ENCODE measurements around the gene P4HA1. TPM values are rescaled to one million over a fixed set of nuclear protein-coding genes. Genes with fewer than 3 reads are reported as not detected.

P4HA1 gene
- total RNA-seq, 1 experiment from 2014 or later: 34.4 TPM

DNA sequence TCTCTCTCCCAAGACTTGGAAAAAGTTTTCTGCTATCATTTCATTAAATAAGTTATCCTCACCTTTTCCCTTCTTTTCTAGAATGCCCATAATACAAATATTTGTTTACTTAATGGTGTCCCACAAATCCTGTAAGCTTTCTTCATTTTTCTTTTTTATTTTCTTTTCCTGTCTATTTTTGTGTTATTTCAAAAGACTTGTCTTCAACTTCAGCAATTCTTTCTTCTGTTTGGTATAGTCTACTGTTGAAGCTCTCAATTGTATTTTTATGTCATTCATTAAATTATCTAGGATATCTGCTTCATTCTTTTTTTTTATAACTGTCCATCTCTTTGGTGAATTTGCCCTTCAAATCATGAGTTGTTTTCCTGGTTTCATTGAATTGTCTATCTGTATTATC is 117.0 kb downstream of the P4HA1 start:
- CTCF ChIA-PET: no interaction called here
- peaks cover 32% of the 10 kb centered on the region for H3K36me3 Mint-ChIP-seq

DNA sequence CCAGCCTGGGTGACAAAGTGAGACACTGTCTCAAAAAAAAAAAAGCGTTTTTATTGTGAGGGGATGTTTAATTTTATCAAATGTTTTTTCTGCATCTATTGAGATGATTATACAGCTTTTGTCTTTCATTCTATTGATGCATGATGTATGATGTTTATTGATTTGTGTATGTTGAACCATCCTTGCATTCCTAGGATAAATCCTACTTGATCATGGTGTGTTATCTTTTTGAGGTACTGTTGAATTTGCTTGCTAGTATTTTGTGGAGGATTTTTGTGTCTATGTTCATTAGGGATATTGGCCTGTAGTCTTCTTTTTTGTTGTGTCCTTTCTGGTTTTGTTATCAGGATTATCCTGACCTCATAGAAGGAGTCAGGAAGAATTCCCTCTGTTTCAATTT is 119.8 kb downstream of the P4HA1 start:
- Mint-ChIP-seq H3K36me3 (peaks cover 32% of the 10 kb centered on the region), H3K4me1 (no peaks in the 10 kb centered on the region), H3K27me3 (ENCODE audit: low read depth) (peaks cover 9% of the 10 kb centered on the region), H3K4me3 (no peak overlapping the region), H3K9me3 (peaks cover 58% of the 10 kb centered on the region), H3K27ac (no peak overlapping the region)
- TF ChIP-seq, protein P1, sequence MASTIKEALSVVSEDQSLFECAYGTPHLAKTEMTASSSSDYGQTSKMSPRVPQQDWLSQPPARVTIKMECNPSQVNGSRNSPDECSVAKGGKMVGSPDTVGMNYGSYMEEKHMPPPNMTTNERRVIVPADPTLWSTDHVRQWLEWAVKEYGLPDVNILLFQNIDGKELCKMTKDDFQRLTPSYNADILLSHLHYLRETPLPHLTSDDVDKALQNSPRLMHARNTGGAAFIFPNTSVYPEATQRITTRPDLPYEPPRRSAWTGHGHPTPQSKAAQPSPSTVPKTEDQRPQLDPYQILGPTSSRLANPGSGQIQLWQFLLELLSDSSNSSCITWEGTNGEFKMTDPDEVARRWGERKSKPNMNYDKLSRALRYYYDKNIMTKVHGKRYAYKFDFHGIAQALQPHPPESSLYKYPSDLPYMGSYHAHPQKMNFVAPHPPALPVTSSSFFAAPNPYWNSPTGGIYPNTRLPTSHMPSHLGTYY (CRISPR knock-in tag; IDR thresholded peaks at IDR 0.05): no peak
- TF ChIP-seq CBFB (CRISPR knock-in tag; IDR thresholded peaks at IDR 0.05; ENCODE audit: low read depth) (no peak), MYBL2 (CRISPR knock-in tag; IDR thresholded peaks at IDR 0.05) (no peak), CREM (CRISPR knock-in tag; IDR thresholded peaks at IDR 0.05) (no peak), ZNF219 (CRISPR knock-in tag; IDR thresholded peaks at IDR 0.05; ENCODE audit: borderline replicate concordance) (no peak)
- TF ChIP-seq, protein P2, sequence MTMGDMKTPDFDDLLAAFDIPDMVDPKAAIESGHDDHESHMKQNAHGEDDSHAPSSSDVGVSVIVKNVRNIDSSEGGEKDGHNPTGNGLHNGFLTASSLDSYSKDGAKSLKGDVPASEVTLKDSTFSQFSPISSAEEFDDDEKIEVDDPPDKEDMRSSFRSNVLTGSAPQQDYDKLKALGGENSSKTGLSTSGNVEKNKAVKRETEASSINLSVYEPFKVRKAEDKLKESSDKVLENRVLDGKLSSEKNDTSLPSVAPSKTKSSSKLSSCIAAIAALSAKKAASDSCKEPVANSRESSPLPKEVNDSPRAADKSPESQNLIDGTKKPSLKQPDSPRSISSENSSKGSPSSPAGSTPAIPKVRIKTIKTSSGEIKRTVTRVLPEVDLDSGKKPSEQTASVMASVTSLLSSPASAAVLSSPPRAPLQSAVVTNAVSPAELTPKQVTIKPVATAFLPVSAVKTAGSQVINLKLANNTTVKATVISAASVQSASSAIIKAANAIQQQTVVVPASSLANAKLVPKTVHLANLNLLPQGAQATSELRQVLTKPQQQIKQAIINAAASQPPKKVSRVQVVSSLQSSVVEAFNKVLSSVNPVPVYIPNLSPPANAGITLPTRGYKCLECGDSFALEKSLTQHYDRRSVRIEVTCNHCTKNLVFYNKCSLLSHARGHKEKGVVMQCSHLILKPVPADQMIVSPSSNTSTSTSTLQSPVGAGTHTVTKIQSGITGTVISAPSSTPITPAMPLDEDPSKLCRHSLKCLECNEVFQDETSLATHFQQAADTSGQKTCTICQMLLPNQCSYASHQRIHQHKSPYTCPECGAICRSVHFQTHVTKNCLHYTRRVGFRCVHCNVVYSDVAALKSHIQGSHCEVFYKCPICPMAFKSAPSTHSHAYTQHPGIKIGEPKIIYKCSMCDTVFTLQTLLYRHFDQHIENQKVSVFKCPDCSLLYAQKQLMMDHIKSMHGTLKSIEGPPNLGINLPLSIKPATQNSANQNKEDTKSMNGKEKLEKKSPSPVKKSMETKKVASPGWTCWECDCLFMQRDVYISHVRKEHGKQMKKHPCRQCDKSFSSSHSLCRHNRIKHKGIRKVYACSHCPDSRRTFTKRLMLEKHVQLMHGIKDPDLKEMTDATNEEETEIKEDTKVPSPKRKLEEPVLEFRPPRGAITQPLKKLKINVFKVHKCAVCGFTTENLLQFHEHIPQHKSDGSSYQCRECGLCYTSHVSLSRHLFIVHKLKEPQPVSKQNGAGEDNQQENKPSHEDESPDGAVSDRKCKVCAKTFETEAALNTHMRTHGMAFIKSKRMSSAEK (CRISPR knock-in tag; IDR thresholded peaks at IDR 0.05; ENCODE audit: borderline replicate concordance): no peak
- TF ChIP-seq, protein P3, sequence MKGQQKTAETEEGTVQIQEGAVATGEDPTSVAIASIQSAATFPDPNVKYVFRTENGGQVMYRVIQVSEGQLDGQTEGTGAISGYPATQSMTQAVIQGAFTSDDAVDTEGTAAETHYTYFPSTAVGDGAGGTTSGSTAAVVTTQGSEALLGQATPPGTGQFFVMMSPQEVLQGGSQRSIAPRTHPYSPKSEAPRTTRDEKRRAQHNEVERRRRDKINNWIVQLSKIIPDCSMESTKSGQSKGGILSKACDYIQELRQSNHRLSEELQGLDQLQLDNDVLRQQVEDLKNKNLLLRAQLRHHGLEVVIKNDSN (CRISPR knock-in tag; IDR thresholded peaks at IDR 0.05): no peak
- TF ChIP-seq, protein P4, sequence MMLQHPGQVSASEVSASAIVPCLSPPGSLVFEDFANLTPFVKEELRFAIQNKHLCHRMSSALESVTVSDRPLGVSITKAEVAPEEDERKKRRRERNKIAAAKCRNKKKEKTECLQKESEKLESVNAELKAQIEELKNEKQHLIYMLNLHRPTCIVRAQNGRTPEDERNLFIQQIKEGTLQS (CRISPR knock-in tag; conservative IDR thresholded peaks at IDR 0.05): no peak
- TF ChIP-seq, protein P5, sequence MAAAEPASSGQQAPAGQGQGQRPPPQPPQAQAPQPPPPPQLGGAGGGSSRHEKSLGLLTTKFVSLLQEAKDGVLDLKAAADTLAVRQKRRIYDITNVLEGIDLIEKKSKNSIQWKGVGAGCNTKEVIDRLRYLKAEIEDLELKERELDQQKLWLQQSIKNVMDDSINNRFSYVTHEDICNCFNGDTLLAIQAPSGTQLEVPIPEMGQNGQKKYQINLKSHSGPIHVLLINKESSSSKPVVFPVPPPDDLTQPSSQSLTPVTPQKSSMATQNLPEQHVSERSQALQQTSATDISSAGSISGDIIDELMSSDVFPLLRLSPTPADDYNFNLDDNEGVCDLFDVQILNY (CRISPR knock-in tag; IDR thresholded peaks at IDR 0.05): no peak
- TF ChIP-seq, protein P6, sequence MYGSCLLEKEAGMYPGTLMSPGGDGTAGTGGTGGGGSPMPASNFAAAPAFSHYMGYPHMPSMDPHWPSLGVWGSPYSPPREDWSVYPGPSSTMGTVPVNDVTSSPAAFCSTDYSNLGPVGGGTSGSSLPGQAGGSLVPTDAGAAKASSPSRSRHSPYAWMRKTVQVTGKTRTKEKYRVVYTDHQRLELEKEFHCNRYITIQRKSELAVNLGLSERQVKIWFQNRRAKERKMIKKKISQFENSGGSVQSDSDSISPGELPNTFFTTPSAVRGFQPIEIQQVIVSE (CRISPR knock-in tag; IDR thresholded peaks at IDR 0.05; ENCODE audit: borderline replicate concordance): no peak
- DNase-seq (ENCODE audit: low spot score) (no peak), ATAC-seq (no peak)
- POLR2A ChIA-PET: interaction anchor here (0.7 kb wide), 1 partner anchor 61 kb away, joined by 3 read pairs; no protein-coding TSS in a partner anchor
- CTCF ChIA-PET: no interaction called here

More for the DNA sequence above, 117.0 kb downstream of the P4HA1 start:
- no peak overlapping the region for H3K4me3 Mint-ChIP-seq
- no peak for DNase-seq (ENCODE audit: low spot score)
- no peak overlapping the region for H3K27ac Mint-ChIP-seq
- no peak for TF ChIP-seq TEAD1 (CRISPR knock-in tag; IDR thresholded peaks at IDR 0.05)
- TF ChIP-seq SMAD3 (CRISPR knock-in tag; IDR thresholded peaks at IDR 0.05; ENCODE audit: borderline replicate concordance): no peak
- TF ChIP-seq MYBL2 (CRISPR knock-in tag; IDR thresholded peaks at IDR 0.05): no peak
- TF ChIP-seq, protein P6 (CRISPR knock-in tag; IDR thresholded peaks at IDR 0.05; ENCODE audit: borderline replicate concordance): no peak
- H3K27me3 Mint-ChIP-seq (ENCODE audit: low read depth): peaks cover 9% of the 10 kb centered on the region
- H3K9me3 Mint-ChIP-seq: peaks cover 60% of the 10 kb centered on the region
- no peaks in the 10 kb centered on the region for H3K4me1 Mint-ChIP-seq
- POLR2A ChIA-PET: no interaction called here
- no peak for ATAC-seq

Other genes starting within 250 kb of the P4HA1 start
- gene OIT3, start 203.1 kb downstream of the P4HA1 start, total RNA-seq (2021): not detected in 3 replicates
- gene PLA2G12B, start 142.1 kb downstream of the P4HA1 start, total RNA-seq (2021): not detected in 3 replicates
- gene NUDT13, start 13.6 kb upstream of the P4HA1 start, total RNA-seq (2021): 1.8 to 2.9 TPM (median 2.0 TPM) in 3 replicates
- 31.6 to 38.2 TPM (median 33.7 TPM) in 3 replicates for gene ECD, start 71.1 kb upstream of the P4HA1 start, total RNA-seq (2021)
- gene FAM149B1, start 71.3 kb upstream of the P4HA1 start, total RNA-seq (2021): 13.8 to 19.8 TPM (median 19.8 TPM) in 3 replicates
- gene DNAJC9, start 150.4 kb upstream of the P4HA1 start, total RNA-seq (2021): 30.3 to 32.4 TPM (median 30.8 TPM) in 3 replicates
- 130 to 157 TPM (median 136 TPM) in 3 replicates for gene MRPS16, start 155.8 kb upstream of the P4HA1 start, total RNA-seq (2021)

Data from WTC11 (cell line).